H1 (cell line): Measurements from ENCODE around the gene PRR14L. TPM values are rescaled to one million over a fixed set of nuclear protein-coding genes. Genes with fewer than 3 reads are reported as not detected.

ENCODE experiments used
- ASH2L ChIP-seq: fragments of 200-600, 300-600 bp; sonication (generic); IDR thresholded peaks from one replicate; pipeline ENCODE4 v1.7.1; 2017; ENCODE audit warnings: low read length
- CBX8 ChIP-seq: fragments of 300-800, 300-1000 bp; sonication (generic); IDR thresholded peaks from 2 replicates; pipeline ENCODE4 v1.7.1; 2016; ENCODE audit warnings: low read depth, low read length, borderline replicate concordance
- EP300 ChIP-seq, 2 experiments: IDR thresholded peaks; 1 replicate in 1 of 2; 2 replicates in 1 of 2; pipeline ENCODE4 v1.6.1; 2011 to 2012; ENCODE audit warnings: low read depth in 2 of 2, low read length in 2 of 2, mild to moderate bottlenecking in 2 of 2, borderline replicate concordance in 1 of 2, inconsistent platforms in 1 of 2, moderate library complexity in 1 of 2
- JUND ChIP-seq: IDR thresholded peaks from 2 replicates; pipeline ENCODE4 v1.6.1; 2011; ENCODE audit warnings: mild to moderate bottlenecking, improper control_type of control experiment, low read length
- RAD21 ChIP-seq, 2 experiments: IDR thresholded peaks in 1 of 2; conservative IDR thresholded peaks in 1 of 2; 2 replicates each; pipeline ENCODE4 v1.6.1; 2011; ENCODE audit warnings: low read depth in 2 of 2, low read length in 2 of 2, improper control_type of control experiment in 1 of 2, inconsistent platforms in 1 of 2, mild to moderate bottlenecking in 1 of 2, moderate library complexity in 1 of 2
- RBBP5 ChIP-seq: IDR thresholded peaks from 2 replicates; pipeline ENCODE4 v1.7.1; 2012; ENCODE audit warnings: low read depth, mild to moderate bottlenecking, inconsistent platforms, low read length, moderate library complexity, borderline replicate concordance
- SIX5 ChIP-seq: IDR thresholded peaks from 2 replicates; pipeline ENCODE4 v1.6.1; 2011; ENCODE audit warnings: mild to moderate bottlenecking, low read depth, low read length
- TAF1 ChIP-seq: IDR thresholded peaks from 2 replicates; pipeline ENCODE4 v1.6.1; 2011; ENCODE audit warnings: mild to moderate bottlenecking, low read depth, low read length
- polyA plus RNA-seq, 7 experiments: library from polyadenylated mRNA; depleted of rRNA in 3 of 7; stranded (reverse) in 5 of 7; unstranded in 2 of 7; fragments of >200 nt in 5 of 7; fragments of 200-250 nt in 2 of 7; gene quantifications; 1 replicate in 5 of 7; 2 replicates in 1 of 7; 4 replicates in 1 of 7; pipeline versions ENCODE4 v1.2.1 to v1.2.3, GENCODE V29; 2011 to 2013; ENCODE audit warnings: missing spikeins in 2 of 7, mixed read lengths in 2 of 7
- total RNA-seq: library from RNA; stranded (reverse); fragmentation: NEBNext Ultra II Directional; extraction: Animal tissue kit (Norgen Biotek cat#: 25700); gene quantifications from 2 replicates; pipeline ENCODE4 v1.2.1, GENCODE V29; 2021

PRR14L gene
- total and polyA plus RNA-seq, 2 of the 8 experiments (the other 6 are each of a cell fraction or from before 2014, with no cell fraction given) = 26.5 to 98.6 TPM

GRCh38 chr22:31738566-31738965, 11.4 kb downstream of the PRR14L start (continued):
- TF ChIP-seq ASH2L (no peak), RBBP5 (no peak), TAF1 (no peak), SIX5 (no peak), JUND (no peak), RAD21 (IDR thresholded peaks at IDR 0.05 in 1 of 2, conservative IDR thresholded peaks at IDR 0.05 in 1 of 2; ENCODE audit: low read depth in 2 of 2, low read length in 2 of 2) (no peak), CBX8 (no peak), EP300 (IDR thresholded peaks at IDR 0.05; ENCODE audit: borderline replicate concordance in 1 of 2, low read depth in 2 of 2, low read length in 2 of 2) (no peak)
- TF ChIP-seq, all 59 proteins: peak for 0
